Activated naive CD4-positive, alpha-beta T cell treated with anti-CD3 and anti-CD28 coated beads, Interleukin-2, amount 50 U/mL, for 24 hours (primary cell): ENCODE measurements around the gene HSPB1.
"Not testable (repeated sequence)": the region's sequence is repeated elsewhere in the genome, so short reads cannot be mapped to it uniquely, and the experiment has no call there.

ENCODE experiments used
- H3K27ac Mint-ChIP-seq: one replicate; pipeline ENCODE4 v1.8.0; 2021; ENCODE audit warnings: mild to moderate bottlenecking, mixed read lengths
- H3K27me3 Mint-ChIP-seq: one replicate; pipeline ENCODE4 v1.8.0; 2021; ENCODE audit warnings: mixed read lengths
- H3K36me3 Mint-ChIP-seq: one replicate; pipeline ENCODE4 v1.8.0; 2021; ENCODE audit warnings: mixed read lengths
- H3K4me1 Mint-ChIP-seq: one replicate; pipeline ENCODE4 v1.8.0; 2021; ENCODE audit warnings: mixed read lengths
- H3K4me3 Mint-ChIP-seq: one replicate; pipeline ENCODE4 v1.8.0; 2021; ENCODE audit warnings: mild to moderate bottlenecking, mixed read lengths
- H3K9me3 Mint-ChIP-seq: one replicate; pipeline ENCODE4 v1.8.0; 2021; ENCODE audit warnings: mixed read lengths

HSPB1 gene

GRCh38 chr7:76334320-76334967, 32.0 kb downstream of the HSPB1 start:
- no peak overlapping the region for H3K27ac Mint-ChIP-seq
- H3K9me3 Mint-ChIP-seq, result no peaks in the 10 kb centered on the region
- H3K36me3 Mint-ChIP-seq, result peaks cover 7% of the 10 kb centered on the region
- no peaks in the 10 kb centered on the region for H3K27me3 Mint-ChIP-seq
- peaks cover 60% of the 10 kb centered on the region for H3K4me1 Mint-ChIP-seq
- H3K4me3 Mint-ChIP-seq, result no peak overlapping the region

- not testable (repeated sequence) for H3K27ac Mint-ChIP-seq, H3K4me3 Mint-ChIP-seq, H3K9me3 Mint-ChIP-seq, H3K27me3 Mint-ChIP-seq, H3K36me3 Mint-ChIP-seq
- H3K4me1 Mint-ChIP-seq, result peaks cover 64% of the 10 kb centered on the region
Measured at GRCh38 chr7:76335417-76335816, 32.9 kb downstream of the HSPB1 start.

GRCh38 chr7:76336094-76336493, 33.6 kb downstream of the HSPB1 start:
- Mint-ChIP-seq H3K9me3 (no peaks in the 10 kb centered on the region), H3K4me1 (peaks cover 66% of the 10 kb centered on the region), H3K27ac (no peak overlapping the region), H3K27me3 (no peaks in the 10 kb centered on the region), H3K4me3 (no peak overlapping the region), H3K36me3 (peaks cover 7% of the 10 kb centered on the region)

GRCh38 chr7:76337147-76337546, 34.7 kb downstream of the HSPB1 start:
- Mint-ChIP-seq H3K4me1 (peaks cover 67% of the 10 kb centered on the region), H3K27ac (no peak overlapping the region)

GRCh38 chr7:76338298-76339084, 36.0 kb downstream of the HSPB1 start:
- H3K9me3 Mint-ChIP-seq, result no peaks in the 10 kb centered on the region
- H3K4me3 Mint-ChIP-seq, result no peak overlapping the region
- H3K27me3 Mint-ChIP-seq, result no peaks in the 10 kb centered on the region
- peaks cover 72% of the 10 kb centered on the region for H3K4me1 Mint-ChIP-seq
- peaks cover 14% of the 10 kb centered on the region for H3K36me3 Mint-ChIP-seq
- H3K27ac Mint-ChIP-seq, result peak overlapping the region; percentile 35

More at GRCh38 chr7:76337147-76337546, 34.7 kb downstream of the HSPB1 start:
- H3K27me3 Mint-ChIP-seq, result no peaks in the 10 kb centered on the region
- H3K4me3 Mint-ChIP-seq, result no peak overlapping the region
- peaks cover 7% of the 10 kb centered on the region for H3K36me3 Mint-ChIP-seq
- no peaks in the 10 kb centered on the region for H3K9me3 Mint-ChIP-seq

- Mint-ChIP-seq H3K27me3 (no peaks in the 10 kb centered on the region), H3K4me1 (peaks cover 81% of the 10 kb centered on the region), H3K4me3 (no peak overlapping the region), H3K27ac (peak overlapping the region; percentile 72), H3K36me3 (peaks cover 24% of the 10 kb centered on the region), H3K9me3 (no peaks in the 10 kb centered on the region)
Measured at GRCh38 chr7:76340617-76341131, 38.2 kb downstream of the HSPB1 start.

- H3K4me3 Mint-ChIP-seq, result no peak overlapping the region
- no peaks in the 10 kb centered on the region for H3K9me3 Mint-ChIP-seq
- H3K27me3 Mint-ChIP-seq, result no peaks in the 10 kb centered on the region
- H3K4me1 Mint-ChIP-seq, result peaks cover 86% of the 10 kb centered on the region
- H3K27ac Mint-ChIP-seq, result no peak overlapping the region
- peaks cover 38% of the 10 kb centered on the region for H3K36me3 Mint-ChIP-seq
Measured at GRCh38 chr7:76342222-76342621, 39.7 kb downstream of the HSPB1 start.

- Mint-ChIP-seq H3K27ac (no peak overlapping the region), H3K36me3 (peaks cover 43% of the 10 kb centered on the region), H3K4me1 (peaks cover 85% of the 10 kb centered on the region), H3K27me3 (no peaks in the 10 kb centered on the region), H3K4me3 (no peak overlapping the region), H3K9me3 (no peaks in the 10 kb centered on the region)
Measured at GRCh38 chr7:76343294-76343930, 40.9 kb downstream of the HSPB1 start.

- H3K36me3 Mint-ChIP-seq, result peaks cover 43% of the 10 kb centered on the region
- no peak overlapping the region for H3K27ac Mint-ChIP-seq
- H3K4me1 Mint-ChIP-seq, result peaks cover 80% of the 10 kb centered on the region
- no peaks in the 10 kb centered on the region for H3K9me3 Mint-ChIP-seq
- H3K27me3 Mint-ChIP-seq, result no peaks in the 10 kb centered on the region
- H3K4me3 Mint-ChIP-seq, result no peak overlapping the region
Measured at GRCh38 chr7:76343931-76344321, 41.5 kb downstream of the HSPB1 start.

GRCh38 chr7:76346097-76346496, 43.6 kb downstream of the HSPB1 start:
- no peaks in the 10 kb centered on the region for H3K27me3 Mint-ChIP-seq
- H3K36me3 Mint-ChIP-seq, result peaks cover 42% of the 10 kb centered on the region
- H3K4me1 Mint-ChIP-seq, result peaks cover 82% of the 10 kb centered on the region
- H3K9me3 Mint-ChIP-seq, result no peaks in the 10 kb centered on the region
- H3K27ac Mint-ChIP-seq, result peak overlapping the region; percentile 73
- no peak overlapping the region for H3K4me3 Mint-ChIP-seq

GRCh38 chr7:76346778-76347177, 44.3 kb downstream of the HSPB1 start:
- Mint-ChIP-seq H3K4me3 (peak overlapping the region; percentile 63), H3K9me3 (no peaks in the 10 kb centered on the region), H3K27ac (peak overlapping the region; percentile 89), H3K36me3 (peaks cover 44% of the 10 kb centered on the region), H3K4me1 (peaks cover 83% of the 10 kb centered on the region), H3K27me3 (no peaks in the 10 kb centered on the region)

- Mint-ChIP-seq H3K27me3 (no peaks in the 10 kb centered on the region), H3K36me3 (peaks cover 40% of the 10 kb centered on the region), H3K27ac (peak overlapping the region; percentile 81), H3K9me3 (no peaks in the 10 kb centered on the region), H3K4me1 (peaks cover 83% of the 10 kb centered on the region), H3K4me3 (peak overlapping the region; percentile 63)
Measured at GRCh38 chr7:76347710-76348109, 45.2 kb downstream of the HSPB1 start.

- Mint-ChIP-seq H3K9me3 (no peaks in the 10 kb centered on the region), H3K27me3 (no peaks in the 10 kb centered on the region), H3K36me3 (peaks cover 32% of the 10 kb centered on the region), H3K4me3 (peak overlapping the region; percentile 33), H3K27ac (no peak overlapping the region), H3K4me1 (peaks cover 73% of the 10 kb centered on the region)
Measured at GRCh38 chr7:76349313-76349885, 46.9 kb downstream of the HSPB1 start.

GRCh38 chr7:76351372-76351771, 48.9 kb downstream of the HSPB1 start:
- H3K4me3 Mint-ChIP-seq, result peak overlapping the region; percentile 57
- no peak overlapping the region for H3K27ac Mint-ChIP-seq
- peaks cover 39% of the 10 kb centered on the region for H3K36me3 Mint-ChIP-seq
- H3K9me3 Mint-ChIP-seq, result no peaks in the 10 kb centered on the region
- peaks cover 76% of the 10 kb centered on the region for H3K4me1 Mint-ChIP-seq
- H3K27me3 Mint-ChIP-seq, result no peaks in the 10 kb centered on the region

GRCh38 chr7:76352193-76352592, 49.7 kb downstream of the HSPB1 start:
- Mint-ChIP-seq H3K27ac (no peak overlapping the region), H3K27me3 (no peaks in the 10 kb centered on the region), H3K4me1 (peaks cover 74% of the 10 kb centered on the region), H3K36me3 (peaks cover 30% of the 10 kb centered on the region), H3K4me3 (no peak overlapping the region), H3K9me3 (no peaks in the 10 kb centered on the region)
